Omental fat pad (tissue), 4 donors: ENCODE results near the gene CD163. TPM values are rescaled to one million over a fixed set of nuclear protein-coding genes. Genes with fewer than 3 reads are reported as not detected.
"Not testable (repeated sequence)": the region's sequence is repeated elsewhere in the genome, so short reads cannot be mapped to it uniquely, and the experiment has no call there.

Experiments
- ATAC-seq: fragments of 150-250 bp; one replicate; pipeline ENCODE4 v1.9.1; 2016; ENCODE audit warnings: mild to moderate bottlenecking, moderate library complexity; ENCODE audit not compliant: low FRiP score
- DNase-seq: peaks from one replicate; pipeline ENCODE4 v3.0.0-alpha.2; 2019; ENCODE audit warnings: low spot score
- CTCF ChIP-seq, 3 donors: fragments of 450-650 bp; IDR thresholded peaks; one replicate each; pipeline ENCODE4 v1.5.1; 2016 to 2017; ENCODE audit warnings: antibody characterized with exemption in 3 of 3, mild to moderate bottlenecking in 3 of 3, moderate library complexity in 2 of 3
- total RNA-seq, 4 donors: library from RNA; depleted of rRNA; stranded (reverse); fragments of >200 nt; gene quantifications; one replicate each; pipeline ENCODE4 v1.1.0, GENCODE V29; 2016

Gene CD163
- total RNA-seq, 4 donors from 2014 or later = 367 to 848 (median 615) TPM

DNA sequence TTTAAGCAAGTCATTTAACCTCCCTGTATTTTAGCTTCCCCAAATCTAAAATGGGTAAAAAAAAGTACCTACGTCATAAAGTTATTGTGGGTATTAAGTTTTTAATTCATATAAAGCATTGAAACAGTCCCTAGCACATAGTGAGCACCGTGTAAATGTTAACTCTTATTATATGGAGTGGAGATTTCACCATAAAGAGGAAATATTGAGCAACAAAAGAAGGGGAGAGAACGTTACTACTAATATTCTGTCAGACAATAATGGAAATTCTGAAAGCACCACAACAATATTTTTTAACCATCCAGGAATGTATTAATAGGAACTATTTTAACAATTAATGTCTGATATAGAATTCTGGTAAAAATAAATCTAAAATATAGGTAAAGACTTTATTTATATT is 51.8 kb downstream of the CD163 start:
- DNase-seq (no peak), ATAC-seq (no peak)
- TF ChIP-seq CTCF (IDR thresholded peaks at IDR 0.05) = no peak

- DNase-seq (no peak), ATAC-seq (no peak)
- no peak for TF ChIP-seq CTCF (IDR thresholded peaks at IDR 0.05)
Observed at GRCh38 chr12:7450667-7451066, 52.9 kb downstream of the CD163 start.

GRCh38 chr12:7448099-7448498 is 55.5 kb downstream of the CD163 start:
- TF ChIP-seq CTCF (IDR thresholded peaks at IDR 0.05) = no peak
- ATAC-seq = no peak
- DNase-seq = no peak

DNA sequence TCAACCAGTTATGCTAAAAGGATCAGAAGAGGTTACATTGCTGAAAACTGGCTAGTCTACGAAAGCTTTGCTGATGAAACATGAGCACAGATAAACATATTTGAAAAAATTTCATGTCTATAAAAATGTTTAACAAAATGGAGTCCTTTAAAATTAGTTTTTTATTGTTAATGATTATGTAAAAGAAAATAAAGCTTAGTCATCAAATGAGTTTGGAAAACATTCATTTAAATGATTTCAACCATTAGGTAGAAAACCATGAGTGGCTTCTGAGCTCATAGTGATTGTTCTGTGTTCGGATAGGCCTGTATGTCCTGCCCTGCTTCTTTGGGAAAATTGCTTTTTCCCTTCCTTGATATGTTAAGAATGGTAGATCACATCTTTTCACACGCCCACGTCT is 59.0 kb downstream of the CD163 start:
- TF ChIP-seq CTCF (IDR thresholded peaks at IDR 0.05) = no peak

GRCh38 chr12:7444076-7444475 is 59.5 kb downstream of the CD163 start, which contains the start of gene CD163L1:
Gene CD163L1 (minus strand): TSS chr12:7444153. CDS start chr12:7444127, 26 bp downstream.
- no peak for TF ChIP-seq CTCF (IDR thresholded peaks at IDR 0.05)
- ATAC-seq (no peak), DNase-seq (no peak)

More for the DNA sequence above, 59.0 kb downstream of the CD163 start:
- DNase-seq = no peak
- ATAC-seq = no peak

- ATAC-seq (no peak), DNase-seq (no peak)
- TF ChIP-seq CTCF (IDR thresholded peaks at IDR 0.05) = no peak
Observed at GRCh38 chr12:7441216-7441615, 62.4 kb downstream of the CD163 start.

- TF ChIP-seq CTCF (IDR thresholded peaks at IDR 0.05) = no peak
- DNase-seq (no peak), ATAC-seq (no peak)
Observed at GRCh38 chr12:7439579-7440505, 63.7 kb downstream of the CD163 start.

GRCh38 chr12:7438291-7438995 is 65.1 kb downstream of the CD163 start:
- not testable (repeated sequence) for ATAC-seq

GRCh38 chr12:7437494-7437893 is 66.1 kb downstream of the CD163 start:
- ATAC-seq, DNase-seq: not testable (repeated sequence)

More at GRCh38 chr12:7438291-7438995, 65.1 kb downstream of the CD163 start:
- not testable (repeated sequence) for DNase-seq
